ENCODE measurements around the gene HDAC9.

GRCh38 chr7:18965657-18966056 lies 470.1 kb downstream of the HDAC9 start:
- TF ChIP-seq POLR2AphosphoS5 (IDR thresholded peaks at IDR 0.05; ENCODE audit: low read depth, low read length) = no peak
- no peak for TF ChIP-seq EZH2 (IDR thresholded peaks at IDR 0.05)
- TF ChIP-seq POLR2A (IDR thresholded peaks at IDR 0.05; ENCODE audit: borderline replicate concordance, extremely low read depth, insufficient read depth, insufficient read length) = no peak
- TF ChIP-seq CTCF (IDR thresholded peaks at IDR 0.05 in 2 of 3, conservative IDR thresholded peaks at IDR 0.05 in 1 of 3; ENCODE audit: borderline replicate concordance in 1 of 3, insufficient read depth in 1 of 3, low read depth in 2 of 3, low read length in 2 of 3) = no peak
- TF ChIP-seq EZH2phosphoT487 (IDR thresholded peaks at IDR 0.05; ENCODE audit: borderline replicate concordance) = no peak
- no peak for TF ChIP-seq ZBTB33 (IDR thresholded peaks at IDR 0.05; ENCODE audit: extremely low read depth, insufficient replicate concordance, low read length)
